Measurements from ENCODE around the gene JMJD4. TPM values are rescaled to one million over a fixed set of nuclear protein-coding genes. Genes with fewer than 3 reads are reported as not detected.

The JMJD4 gene
- polyA plus RNA-seq, 1 donor: 16.0 TPM

DNA sequence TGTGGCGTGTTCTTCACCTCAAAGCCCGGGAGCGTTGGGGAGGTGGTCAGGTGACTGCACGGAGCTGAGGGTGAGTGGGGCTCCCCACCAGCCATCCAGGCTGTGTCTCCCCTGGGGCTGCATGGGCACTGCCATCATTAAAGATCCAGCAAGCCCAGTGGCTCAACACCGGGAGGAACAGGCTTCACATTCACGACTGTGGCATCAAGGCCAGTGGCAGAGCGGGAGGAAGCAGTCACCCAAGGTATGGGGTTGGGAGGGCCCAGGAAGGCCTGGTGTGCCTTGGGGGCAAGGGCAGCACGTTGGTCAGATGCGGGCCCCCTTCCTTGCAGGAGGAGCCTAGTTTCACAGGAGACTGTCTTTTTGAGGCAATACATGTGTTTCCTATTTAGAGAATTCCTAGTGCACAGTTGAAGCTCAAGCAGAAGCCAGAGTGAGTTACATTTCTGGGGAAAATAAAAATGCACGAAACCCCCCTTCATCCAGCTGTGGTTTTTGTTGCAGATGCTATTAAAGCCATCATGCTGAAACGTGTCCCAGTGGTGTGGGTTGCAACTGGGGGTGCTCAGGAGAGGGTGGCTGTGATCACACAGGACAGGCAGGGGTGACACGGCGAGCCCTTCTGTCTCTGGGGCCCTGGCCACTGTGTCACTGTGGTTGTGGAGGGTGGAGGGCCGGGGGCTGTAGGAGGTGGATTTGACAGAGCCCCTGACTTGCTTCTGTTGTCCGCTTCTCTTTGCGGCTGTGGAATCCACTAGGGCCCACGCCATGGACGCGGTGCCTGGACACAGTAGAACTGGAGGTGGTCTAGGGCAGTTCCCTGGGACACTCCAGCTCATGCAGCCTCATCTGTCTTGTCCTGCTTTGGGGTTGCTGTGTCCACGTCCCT, 34.2 kb upstream of the JMJD4 start:
- no peak for DNase-seq (ENCODE audit: low read depth)

DNA sequence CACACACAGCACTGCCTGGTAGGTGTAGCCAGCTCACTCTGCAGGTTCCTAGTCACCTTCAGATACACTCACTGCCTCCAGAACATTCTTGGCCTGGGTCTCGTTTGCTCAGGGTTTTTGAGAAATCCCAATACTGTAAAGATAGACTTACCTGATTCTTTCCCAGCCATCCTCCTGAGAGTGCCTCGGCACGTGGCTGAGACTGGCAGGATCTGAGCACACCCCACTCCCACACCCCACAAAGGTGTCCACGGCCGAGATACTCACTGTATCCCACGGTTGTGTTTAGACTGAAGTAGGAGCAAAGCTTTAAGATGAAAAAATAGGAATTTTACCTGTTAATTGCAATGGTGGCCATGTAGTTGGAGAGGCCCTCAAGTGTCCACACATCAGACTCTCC, 33.5 kb upstream of the JMJD4 start:
- no peak for DNase-seq (ENCODE audit: low read depth)

DNA sequence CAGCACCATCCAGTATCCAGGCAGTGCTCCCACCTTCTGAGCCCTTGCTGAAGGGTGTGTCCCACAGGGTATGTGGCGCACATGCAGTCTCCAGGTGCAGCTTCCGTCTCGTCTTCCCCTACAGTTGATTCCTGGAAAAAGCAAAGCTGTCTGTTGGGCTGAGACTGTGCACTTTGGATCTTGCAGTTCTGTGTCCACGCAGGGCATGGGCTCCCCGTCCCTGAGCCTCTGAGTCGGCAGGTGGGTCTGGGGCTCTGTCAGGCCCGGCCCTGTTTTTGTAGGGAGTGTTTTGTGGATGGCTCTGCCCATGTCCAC, 33.0 kb upstream of the JMJD4 start:
- DNase-seq (ENCODE audit: low read depth): no peak

DNA sequence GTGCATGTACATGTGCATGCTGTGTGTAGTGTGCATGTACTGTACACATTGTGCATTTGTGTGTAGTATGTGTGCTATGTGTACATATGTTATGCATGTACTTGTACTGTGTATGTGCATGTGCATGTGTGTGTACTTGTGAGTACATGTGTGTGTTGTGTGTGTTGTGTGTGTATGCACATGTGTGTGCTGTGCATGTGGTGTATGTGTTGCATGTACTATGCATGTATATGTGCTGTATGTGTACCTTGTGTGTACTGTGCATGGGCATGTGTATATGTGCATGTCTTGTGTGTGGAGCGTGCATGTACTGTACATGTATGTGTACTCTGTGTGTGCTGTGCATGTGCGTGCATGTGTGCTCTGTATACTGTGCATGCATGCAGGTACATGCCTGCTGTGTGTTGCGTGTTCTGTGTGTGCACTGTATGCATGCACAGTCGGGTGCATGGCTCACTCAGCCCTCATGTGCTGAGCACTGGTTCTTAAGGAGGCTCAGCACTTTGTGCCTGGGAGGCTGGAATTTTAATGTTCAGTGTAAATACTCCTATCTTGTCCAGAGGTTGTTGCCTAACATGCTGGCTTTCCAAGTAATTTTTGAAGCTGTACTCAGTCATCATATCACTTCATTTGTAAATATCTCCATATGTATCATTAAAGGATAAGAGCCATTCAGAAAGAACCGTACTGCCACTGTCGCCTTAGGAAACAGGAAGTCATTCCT, 32.5 kb upstream of the JMJD4 start:
- no peak for DNase-seq (ENCODE audit: low read depth)

DNA sequence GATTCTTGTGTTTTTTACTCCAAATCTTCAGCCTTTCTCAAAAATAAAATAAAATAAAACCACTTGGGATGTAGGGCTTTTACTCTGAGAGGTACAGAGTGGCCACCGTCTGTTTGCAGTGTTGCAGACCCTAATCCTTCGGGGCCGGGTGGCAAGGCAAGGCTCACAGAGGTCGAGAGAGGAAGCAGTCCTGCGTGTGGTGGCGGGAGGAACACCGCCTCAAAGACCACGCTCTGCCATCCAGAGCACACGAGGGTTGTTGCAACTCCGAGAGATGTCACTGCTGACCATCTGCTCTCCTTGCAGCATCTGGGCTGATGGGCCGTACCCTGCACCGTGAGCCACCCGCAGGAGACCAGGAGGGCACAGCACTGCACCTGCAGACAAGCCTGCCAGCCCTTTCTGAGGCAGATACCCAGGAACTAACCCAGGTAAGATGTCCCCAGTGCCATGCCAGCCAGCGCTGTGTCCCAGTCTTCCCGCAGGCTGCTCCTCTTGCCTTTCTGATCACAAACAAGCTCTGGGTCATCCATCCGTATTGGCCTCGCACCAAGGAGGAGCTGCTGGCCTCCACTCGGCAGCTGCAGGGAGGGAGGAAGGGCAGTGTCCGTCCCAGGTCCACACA, 31.7 kb upstream of the JMJD4 start:
- no peak for DNase-seq (ENCODE audit: low read depth)

DNA sequence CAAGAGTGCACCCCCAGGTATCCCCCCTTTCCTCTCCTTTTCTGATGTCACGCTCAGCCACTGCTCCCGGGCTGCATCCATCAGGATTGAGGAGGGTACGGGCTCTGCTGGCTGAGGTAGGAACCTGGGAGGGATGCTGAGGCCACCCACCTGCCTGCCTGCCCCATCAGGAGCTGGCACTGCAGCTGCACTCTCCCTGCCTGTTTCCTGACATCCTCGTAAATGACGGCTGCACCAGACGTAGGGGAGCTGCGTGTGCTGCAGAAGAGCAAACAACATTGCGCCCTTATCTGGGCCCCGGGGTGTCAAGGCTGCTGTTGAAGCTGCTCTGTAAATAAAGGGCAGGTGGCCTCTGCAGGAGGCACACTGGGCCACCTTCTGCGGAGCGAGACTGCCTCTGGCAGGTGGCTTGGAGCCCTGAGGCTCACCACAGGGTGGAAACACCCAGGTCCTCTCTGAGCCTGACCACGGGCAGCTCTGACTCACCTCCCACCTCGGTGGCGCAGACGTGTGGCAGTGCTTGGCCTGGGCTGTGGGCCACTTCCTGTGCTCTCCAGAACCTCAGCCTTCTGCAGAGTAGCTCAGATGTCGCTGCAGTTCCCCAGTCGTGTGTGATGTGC, 31.0 kb upstream of the JMJD4 start:
- no peak for DNase-seq (ENCODE audit: low read depth)

DNA sequence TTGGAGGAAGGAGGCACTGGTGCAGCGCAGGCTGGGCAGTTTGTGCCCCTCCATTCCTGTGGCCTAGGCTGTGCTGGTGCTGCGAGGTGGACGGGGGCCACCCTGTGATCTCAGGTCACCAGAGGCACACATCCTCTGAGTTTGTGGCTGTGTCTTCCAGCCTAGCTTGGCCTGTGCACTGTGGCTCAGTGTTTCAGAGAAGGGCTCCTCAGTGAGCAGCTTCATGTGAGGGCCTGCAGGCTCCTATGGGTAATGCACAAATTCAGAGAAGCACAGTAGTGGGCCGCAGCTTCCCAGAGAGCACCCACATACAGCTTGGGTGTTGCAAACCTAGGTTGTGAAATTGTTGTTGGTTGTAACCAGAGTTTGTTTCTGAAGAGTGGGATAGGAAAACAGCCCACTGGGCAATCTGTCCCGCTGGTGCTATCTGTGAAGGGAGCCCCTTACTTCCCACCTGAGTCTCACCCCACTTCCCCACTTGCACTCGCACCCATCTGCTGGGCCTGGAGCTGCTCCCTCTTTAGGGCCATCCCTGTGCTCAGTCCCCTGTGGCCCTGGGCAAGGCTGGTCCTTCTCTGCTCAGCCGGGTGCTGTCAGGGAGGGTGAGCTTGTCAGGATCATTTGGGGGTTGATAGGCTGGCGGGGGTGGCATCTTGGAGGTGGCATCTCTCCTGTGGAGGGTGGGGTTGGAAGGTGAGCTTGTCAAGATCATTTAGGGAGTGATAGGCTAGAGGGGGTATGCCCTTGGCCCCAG, 30.3 kb upstream of the JMJD4 start:
- DNase-seq (ENCODE audit: low read depth): no peak

DNA sequence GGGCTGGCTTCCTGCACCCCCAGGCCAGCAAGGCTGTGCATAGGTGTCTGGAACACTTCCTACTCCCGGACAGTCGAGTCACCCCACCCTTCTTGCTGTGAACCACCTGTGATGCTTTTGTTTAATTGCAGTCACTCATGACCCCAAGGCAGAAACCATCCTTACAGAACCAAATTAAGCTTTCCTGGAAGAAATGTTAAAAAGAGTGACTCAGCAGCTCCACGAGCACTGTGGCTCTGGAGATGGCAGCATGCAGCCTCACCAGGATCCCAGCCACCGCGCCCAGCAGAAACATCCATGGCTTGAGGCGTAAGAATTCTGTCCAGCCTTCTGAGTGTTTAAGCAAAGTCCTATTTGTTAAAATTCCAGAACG, 28.9 kb upstream of the JMJD4 start:
- no peak for DNase-seq (ENCODE audit: low read depth)

DNA sequence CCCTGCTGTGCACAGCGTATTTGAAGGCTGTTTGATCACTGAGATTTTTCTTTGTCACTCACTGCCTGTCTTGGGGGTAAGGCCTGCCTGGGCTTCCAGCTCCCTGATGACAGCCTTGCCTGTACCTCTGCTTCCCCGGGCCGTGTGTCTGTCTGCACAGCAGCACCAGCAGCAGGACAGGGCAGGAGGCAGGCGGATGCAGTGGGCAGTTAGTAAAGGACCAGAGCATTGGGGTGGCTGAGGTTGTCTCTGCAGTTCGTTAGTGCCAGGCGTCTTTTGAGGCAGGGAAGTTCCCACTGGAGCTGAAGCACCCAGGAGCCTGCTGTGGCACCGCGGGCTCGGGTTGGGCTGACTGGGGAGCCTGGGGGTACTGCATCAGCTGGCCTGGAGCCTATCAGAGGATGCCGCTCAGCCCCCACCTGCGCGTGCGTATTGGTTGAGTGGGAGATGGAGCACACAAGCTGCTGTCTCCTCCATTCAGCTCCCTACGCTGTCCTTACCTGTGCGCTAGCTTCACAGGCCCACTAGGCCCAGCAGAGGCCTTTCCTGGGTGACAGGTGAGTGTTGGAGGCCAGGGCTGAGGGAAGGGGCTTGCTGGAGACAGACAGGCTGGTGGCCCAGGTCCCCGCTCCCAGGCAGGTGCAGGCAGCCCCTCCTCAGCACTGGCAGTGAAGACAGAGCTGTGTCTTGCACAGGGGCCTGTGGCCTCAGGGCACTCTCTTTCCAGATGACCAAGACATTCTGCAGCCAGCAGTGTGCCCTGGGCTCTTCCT, 28.3 kb upstream of the JMJD4 start:
- DNase-seq (ENCODE audit: low read depth): no peak

DNA sequence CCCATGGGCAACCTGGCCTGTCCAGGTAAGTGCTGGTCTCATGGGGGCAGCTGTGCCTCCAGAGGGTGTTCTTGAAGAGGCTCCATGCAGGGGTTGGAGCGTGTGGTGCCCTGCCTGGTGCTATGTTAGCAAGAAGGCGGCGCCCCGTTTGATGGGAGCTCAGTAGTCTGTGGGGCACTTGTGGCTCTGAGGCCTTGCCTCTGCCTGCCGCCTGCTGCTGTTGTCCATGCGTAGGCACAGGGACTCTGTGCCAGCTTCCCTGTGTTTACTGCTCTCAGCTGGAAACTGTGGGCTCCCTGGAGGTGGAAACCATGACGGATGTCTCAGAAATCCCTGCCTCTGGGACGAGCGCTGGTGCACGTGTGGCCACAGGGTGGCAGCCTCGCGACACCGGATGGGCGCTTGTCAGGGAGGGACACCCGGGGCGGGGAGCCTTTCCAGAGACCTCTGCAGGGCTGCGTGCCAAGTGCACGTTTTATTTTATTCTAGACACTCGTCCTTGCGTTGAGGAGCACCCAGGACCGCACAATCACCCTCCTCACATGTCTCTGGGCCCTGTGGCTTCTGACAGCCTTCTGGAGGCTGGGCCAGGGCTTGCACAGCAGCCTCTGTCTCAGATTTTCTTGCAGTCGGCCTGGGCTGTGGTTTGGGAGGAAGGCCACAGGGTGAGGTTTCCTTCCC, 27.3 kb upstream of the JMJD4 start:
- DNase-seq (ENCODE audit: low read depth): no peak

DNA sequence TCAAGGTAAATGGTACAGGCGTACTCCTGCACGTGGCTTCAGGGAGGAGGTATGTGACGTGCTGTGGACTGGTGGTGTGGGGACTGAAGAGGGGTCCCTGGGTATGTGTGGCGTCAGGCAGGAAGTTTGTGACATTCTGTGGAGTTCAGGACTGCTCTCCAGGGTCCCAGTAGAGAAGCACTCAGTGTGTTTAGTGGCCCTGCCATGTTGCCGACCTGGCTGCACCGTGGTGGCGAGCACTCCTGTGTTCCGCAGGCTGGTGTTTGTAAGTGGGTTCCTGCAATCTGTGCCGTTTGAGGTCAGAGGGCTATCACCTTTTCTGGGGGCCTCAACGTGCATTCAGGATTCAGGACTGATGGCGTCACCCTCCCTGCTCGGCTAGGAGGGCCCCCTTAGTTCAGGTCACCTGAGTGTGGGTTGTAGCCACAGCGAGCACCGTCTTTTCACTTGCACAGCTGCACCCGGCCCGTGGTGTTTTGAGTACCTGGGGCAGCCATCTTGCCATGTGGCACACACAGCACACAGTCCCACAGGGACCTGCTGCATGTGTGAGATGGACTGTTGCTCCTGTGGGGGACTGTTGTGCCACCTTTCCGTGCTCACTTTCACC, 26.6 kb upstream of the JMJD4 start:
- DNase-seq (ENCODE audit: low read depth): no peak

DNA sequence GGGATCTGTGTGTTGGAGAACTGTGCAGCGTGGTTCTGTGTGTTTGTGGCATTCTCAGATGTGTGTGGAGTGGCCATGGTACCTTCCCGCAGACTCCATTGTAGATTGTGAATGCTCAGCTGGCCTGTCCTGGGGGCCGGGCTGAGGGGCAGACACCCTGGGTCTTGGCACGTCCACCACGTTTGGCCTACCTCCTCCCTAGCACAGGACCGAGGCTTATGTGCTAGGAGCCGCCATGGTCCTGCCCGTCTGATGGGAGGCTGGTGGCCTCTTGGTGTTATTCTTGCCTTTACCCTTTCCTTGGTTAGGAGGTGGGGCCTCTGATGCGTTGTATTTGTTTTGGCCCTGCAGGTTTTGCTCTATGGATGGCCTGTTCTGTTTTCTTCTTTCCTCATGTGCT, 25.3 kb upstream of the JMJD4 start:
- no peak for DNase-seq (ENCODE audit: low read depth)

DNA sequence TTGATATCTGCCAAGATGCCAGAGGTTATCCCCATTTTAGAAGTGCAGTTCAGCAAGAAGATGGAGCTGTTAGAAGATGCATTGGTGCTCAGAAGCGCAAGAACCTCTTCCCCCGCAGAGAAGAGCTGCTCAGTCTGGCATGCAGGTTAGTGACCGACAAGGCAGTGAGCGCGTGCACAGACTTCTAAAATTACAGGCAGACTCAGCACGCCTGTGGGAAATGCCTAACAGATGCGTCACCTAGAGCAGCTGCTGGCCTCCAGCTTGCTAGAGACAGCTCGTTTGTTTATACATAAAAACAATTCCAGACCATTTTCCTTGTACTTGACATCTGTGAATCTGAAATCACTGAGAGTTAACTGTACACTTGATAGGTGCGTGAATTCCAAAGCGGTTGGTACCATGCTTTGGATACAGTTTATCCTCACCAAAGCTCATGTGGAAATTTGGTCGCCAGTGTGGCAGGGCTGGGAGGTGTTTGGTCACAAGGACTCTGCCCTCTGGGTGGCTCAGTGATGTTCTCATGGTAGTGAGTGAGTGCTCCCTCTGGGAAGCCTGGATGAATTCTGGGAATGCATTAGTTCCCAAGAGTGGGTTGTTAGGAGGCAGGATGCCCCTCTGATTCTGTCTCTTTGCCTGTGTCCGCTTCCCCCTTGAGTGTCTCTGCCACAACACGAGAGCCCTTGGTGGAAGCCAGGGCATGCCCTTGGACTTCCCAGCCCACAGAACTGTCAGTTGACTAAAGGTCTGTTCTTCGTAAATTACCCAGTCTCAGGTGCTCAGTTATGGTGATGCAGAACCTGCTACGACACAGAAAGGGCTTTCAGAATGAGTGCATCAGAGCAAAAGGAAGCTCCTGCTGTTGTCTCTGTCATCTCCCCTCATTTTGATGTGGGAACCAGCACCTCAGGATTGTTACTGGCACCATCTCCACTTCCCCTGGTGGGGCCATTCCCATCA, 24.5 kb upstream of the JMJD4 start:
- peak; percentile 70 for DNase-seq (ENCODE audit: low read depth)

DNA sequence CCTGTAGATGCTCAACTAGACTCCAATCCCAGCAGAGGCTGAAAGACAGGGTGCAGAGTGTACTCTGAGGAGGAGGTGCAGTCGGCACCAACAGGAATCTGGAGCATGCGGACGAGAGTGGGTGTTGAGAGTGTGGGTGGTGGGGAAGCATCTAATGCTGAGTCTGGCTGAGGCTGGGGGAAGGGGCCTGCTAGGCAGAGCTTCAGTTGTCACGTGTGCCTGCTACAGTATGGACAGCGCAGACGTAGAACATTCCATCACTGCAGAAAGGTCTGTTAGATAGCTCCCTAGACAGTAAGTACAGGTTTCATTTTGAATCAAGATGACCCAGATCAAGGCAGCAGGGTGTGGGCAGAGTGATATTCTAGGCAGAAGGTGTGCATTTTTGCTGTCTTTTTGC, 23.3 kb upstream of the JMJD4 start:
- no peak for DNase-seq (ENCODE audit: low read depth)

DNA sequence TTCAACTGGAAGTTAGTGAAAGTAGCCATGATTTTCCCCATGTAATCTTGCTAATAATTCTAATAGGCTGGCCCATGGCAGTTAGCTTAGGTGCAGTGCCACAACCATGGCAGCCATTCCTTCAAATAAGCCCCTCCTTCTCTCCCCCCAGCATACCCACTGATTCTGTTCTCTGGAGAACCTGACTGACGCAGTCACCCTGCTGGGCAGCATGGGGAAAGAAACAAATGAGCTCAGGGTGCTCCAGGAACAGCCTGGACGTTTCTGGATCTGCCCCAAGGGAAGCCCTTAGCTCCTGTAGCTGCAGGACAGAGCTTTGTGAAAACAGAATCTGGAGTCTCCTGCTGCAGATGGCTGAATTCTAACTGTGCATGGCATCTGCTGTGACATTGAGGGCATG, 22.7 kb upstream of the JMJD4 start:
- no peak for DNase-seq (ENCODE audit: low read depth)

DNA sequence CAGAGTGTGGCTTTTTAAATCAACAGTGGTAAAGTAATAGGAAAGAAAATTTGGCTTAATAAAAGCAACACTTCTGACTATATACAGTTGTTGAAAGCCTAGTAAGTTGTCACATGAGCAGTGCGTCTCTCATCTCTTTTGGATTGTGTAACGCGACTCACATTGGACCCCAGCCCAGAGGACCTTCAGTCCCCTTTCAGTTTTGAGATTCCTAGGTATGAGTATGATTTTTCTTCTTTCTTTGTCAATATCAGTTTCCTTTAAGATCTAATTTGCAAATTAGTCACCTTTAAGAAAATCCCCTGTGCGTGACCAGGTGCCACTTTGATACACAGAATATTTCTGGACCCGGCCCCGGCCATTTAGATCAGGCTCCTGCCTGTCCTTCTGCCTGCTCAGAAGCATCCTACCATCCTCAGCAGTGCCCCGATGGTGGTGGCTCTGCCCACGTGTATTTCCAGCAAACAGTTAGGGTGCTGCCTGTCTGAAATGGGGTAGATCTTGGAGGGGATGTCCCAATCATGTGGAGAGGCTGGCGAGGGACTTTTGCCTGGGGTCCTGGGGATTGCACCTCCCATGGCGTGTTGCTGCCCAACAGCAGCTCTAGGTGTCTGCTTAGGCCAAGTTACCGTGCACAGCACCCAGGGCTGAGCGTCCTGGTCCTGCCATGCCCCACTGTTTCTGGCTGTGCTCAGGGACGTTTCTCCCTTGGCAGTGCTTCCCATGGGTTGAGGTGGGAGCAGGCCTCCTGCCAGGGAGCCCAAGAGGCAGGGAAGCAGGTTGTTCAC, 21.3 kb upstream of the JMJD4 start:
- DNase-seq (ENCODE audit: low read depth): no peak

DNA sequence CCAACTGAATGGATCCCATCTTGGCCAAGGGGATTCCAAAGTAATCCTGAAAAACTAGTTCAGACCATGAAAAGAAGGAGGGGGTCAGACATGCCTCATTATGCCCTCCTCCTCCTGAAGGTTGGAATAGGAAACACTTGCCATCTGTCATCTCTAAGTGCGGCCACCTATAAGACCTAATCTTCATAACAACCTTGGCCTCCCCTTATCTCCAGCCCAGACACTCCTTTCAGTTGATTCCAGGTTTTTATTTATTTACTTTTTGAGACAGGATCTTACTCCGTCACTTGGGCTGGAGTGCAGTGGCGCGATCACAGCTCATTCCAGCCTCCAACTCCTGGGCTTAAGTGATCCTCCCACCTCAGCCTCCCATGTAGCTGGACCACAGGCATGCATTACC, 19.9 kb upstream of the JMJD4 start:
- DNase-seq (ENCODE audit: low read depth): no peak
